ENCODE data around the gene ATIC. TPM values are rescaled to one million over a fixed set of nuclear protein-coding genes. Genes with fewer than 3 reads are reported as not detected.

Gene ATIC
- polyA plus RNA-seq, 3 donors: 20.8 to 32.3 (median 21.6) TPM

DNA sequence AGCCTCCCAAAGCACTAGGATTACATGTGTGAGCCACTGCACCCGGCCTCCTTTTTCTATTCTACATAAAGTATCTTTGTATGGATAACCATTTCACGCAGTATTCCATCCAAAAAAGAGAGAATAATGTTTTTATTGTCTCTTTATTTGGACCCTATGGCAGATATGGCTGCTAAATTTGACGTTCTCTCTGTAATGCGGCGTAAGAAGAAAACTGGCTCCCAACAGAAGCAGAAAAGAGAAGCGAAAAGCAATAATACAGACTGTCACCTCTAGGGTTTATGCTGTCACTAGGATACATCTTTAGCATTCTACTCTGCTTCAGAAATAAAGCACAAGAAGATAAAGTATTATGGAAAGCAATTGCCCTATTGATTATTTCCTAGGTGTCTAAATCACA, 68.1 kb downstream of the ATIC start:
- H2AFZ ChIP-seq (ENCODE audit: insufficient read depth, low read depth, low read length, poor library complexity, severe bottlenecking): no peak overlapping the region
- H3K9me3 Mint-ChIP-seq: peaks cover 0 to 3% (median 2%) of the 10 kb centered on the region in 7 donors
- H3K4me2 ChIP-seq (replicated peaks; ENCODE audit: extremely low read depth, low read length, poor library complexity, severe bottlenecking): no peak overlapping the region
- H3K27me3 Mint-ChIP-seq (ENCODE audit: low read depth in 3 of 3): peaks cover 0 to 4% (median 0%) of the 10 kb centered on the region in 3 donors
- WGBS (ENCODE audit: insufficient coverage): no CpG with 5 or more reads among the region's 6 CpGs
- no peaks in the 10 kb centered on the region for H4K20me1 ChIP-seq (ENCODE audit: insufficient read depth, low read length)
- no peak overlapping the region for H3K9ac ChIP-seq (ENCODE audit: insufficient read depth, low read length, poor library complexity, severe bottlenecking)
- H3K27ac ChIP-seq (ENCODE audit: low read depth in 1 of 2, low read length in 2 of 2): no peak overlapping the region
- H3K9me3 ChIP-seq (replicated peaks in 1 of 2; ENCODE audit: control insufficient read depth in 1 of 2, insufficient read depth in 1 of 2, low read length in 2 of 2): peaks cover 0 to 3% of the 10 kb centered on the region in 2 donors
- H3K79me2 ChIP-seq (ENCODE audit: insufficient read depth, low read length): no peaks in the 10 kb centered on the region
- no peaks in the 10 kb centered on the region for H3K36me3 ChIP-seq (replicated peaks in 1 of 2; ENCODE audit: control insufficient read depth in 1 of 2, insufficient read depth in 2 of 2, low read length in 2 of 2)
- no peak overlapping the region for H3K27ac Mint-ChIP-seq
- no peaks in the 10 kb centered on the region for H3K4me1 ChIP-seq (ENCODE audit: control insufficient read depth in 1 of 2, insufficient read depth in 2 of 2, low read length in 2 of 2)
- intact Hi-C loops (cut with micrococcal nuclease): no loop called here
- no peak for TF ChIP-seq CTCF (IDR thresholded peaks at IDR 0.05)
- no peak overlapping the region for H3K4me3 ChIP-seq (replicated peaks in 1 of 3; ENCODE audit: low read depth in 2 of 3, low read length in 3 of 3)
- DNase-seq: no peak
- H3K4me3 Mint-ChIP-seq: no peak overlapping the region
- H3K36me3 Mint-ChIP-seq: no peaks in the 10 kb centered on the region
- H3K27me3 ChIP-seq (ENCODE audit: control insufficient read depth in 2 of 2, insufficient read depth in 2 of 2, low read length in 2 of 2): no peaks in the 10 kb centered on the region
- H3K4me1 Mint-ChIP-seq: no peaks in the 10 kb centered on the region

GRCh38 chr2:215380699-215381098, 68.8 kb downstream of the ATIC start:
- Mint-ChIP-seq H3K9me3 (peaks cover 0 to 3% (median 0%) of the 10 kb centered on the region in 7 donors), H3K27ac (no peak overlapping the region), H3K36me3 (no peaks in the 10 kb centered on the region), H3K4me3 (no peak overlapping the region), H3K4me1 (no peaks in the 10 kb centered on the region), H3K27me3 (ENCODE audit: low read depth in 3 of 3) (peaks cover 0 to 4% (median 0%) of the 10 kb centered on the region in 3 donors)
- H3K4me3 ChIP-seq (replicated peaks in 1 of 3; ENCODE audit: low read depth in 2 of 3, low read length in 3 of 3): no peak overlapping the region
- no peaks in the 10 kb centered on the region for H3K27me3 ChIP-seq (ENCODE audit: control insufficient read depth in 2 of 2, insufficient read depth in 2 of 2, low read length in 2 of 2)
- H3K9ac ChIP-seq (ENCODE audit: insufficient read depth, low read length, poor library complexity, severe bottlenecking): no peak overlapping the region
- H3K9me3 ChIP-seq (replicated peaks in 1 of 2; ENCODE audit: control insufficient read depth in 1 of 2, insufficient read depth in 1 of 2, low read length in 2 of 2): no peaks in the 10 kb centered on the region
- no peak overlapping the region for H2AFZ ChIP-seq (ENCODE audit: insufficient read depth, low read depth, low read length, poor library complexity, severe bottlenecking)
- no peaks in the 10 kb centered on the region for H3K4me1 ChIP-seq (ENCODE audit: control insufficient read depth in 1 of 2, insufficient read depth in 2 of 2, low read length in 2 of 2)
- no peak overlapping the region for H3K27ac ChIP-seq (ENCODE audit: low read depth in 1 of 2, low read length in 2 of 2)
- H3K79me2 ChIP-seq (ENCODE audit: insufficient read depth, low read length): no peaks in the 10 kb centered on the region
- H4K20me1 ChIP-seq (ENCODE audit: insufficient read depth, low read length): no peaks in the 10 kb centered on the region
- 87% methylated on average over 4 of the region's 7 CpGs for WGBS (ENCODE audit: insufficient coverage)
- intact Hi-C loops (cut with micrococcal nuclease): no loop called here
- DNase-seq: no peak
- no peak overlapping the region for H3K4me2 ChIP-seq (replicated peaks; ENCODE audit: extremely low read depth, low read length, poor library complexity, severe bottlenecking)
- H3K36me3 ChIP-seq (replicated peaks in 1 of 2; ENCODE audit: control insufficient read depth in 1 of 2, insufficient read depth in 2 of 2, low read length in 2 of 2): no peaks in the 10 kb centered on the region
- no peak for TF ChIP-seq CTCF (IDR thresholded peaks at IDR 0.05)
